CD4-positive, alpha-beta T cell treated with Interleukin-12 subunit alpha and Interleukin-12 subunit beta, for 1 hour (primary cell): ENCODE data around the gene SLC38A11.
A peak's percentile ranks its signal among the peaks of the same experiment; 100 is the strongest.
"Not testable (repeated sequence)": the region's sequence is repeated elsewhere in the genome, so short reads cannot be mapped to it uniquely, and the experiment has no call there.

ENCODE experiments used
- DNase-seq: peaks from one replicate; pipeline ENCODE4 v3.0.0-alpha.2; 2020

SLC38A11 gene

DNA sequence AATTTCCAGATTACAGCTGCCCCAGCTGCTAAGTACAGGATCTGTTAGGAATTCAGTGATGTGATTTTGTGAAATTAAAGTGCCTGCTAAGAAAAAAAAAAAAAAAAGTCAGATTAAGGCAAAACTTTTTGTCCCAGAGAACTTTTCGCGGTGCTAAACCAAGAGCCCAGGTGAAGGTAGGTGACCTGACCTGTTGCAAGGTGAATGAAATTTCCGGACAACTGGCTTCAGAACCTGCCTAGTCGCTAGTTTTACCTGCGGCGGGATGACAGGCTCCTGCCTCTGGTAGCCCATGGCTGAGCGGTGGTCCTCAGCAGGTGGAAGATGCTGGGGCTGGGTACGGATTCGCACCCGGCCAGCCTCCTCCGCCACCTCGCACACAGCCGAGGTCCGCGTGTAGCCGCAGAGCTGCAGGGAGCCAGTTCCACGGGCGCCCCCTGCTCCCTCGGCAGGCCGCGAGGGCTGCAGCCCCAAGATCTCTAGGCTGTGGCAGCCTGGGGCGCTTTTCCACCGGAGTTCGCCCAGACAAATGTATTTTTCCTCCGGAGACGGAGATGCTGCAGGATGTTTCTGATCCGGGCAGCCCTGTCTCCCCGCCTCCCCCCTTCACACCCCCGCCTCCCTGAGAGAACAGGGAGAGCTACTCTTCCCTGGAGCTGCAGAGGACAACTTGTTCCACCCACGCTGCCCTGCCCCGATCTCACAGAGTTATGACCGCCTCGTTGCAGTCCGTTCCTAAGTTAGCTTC, at the start of gene SLC38A11:
TSS of gene SLC38A11 (minus strand) at position 572 of the 748 bp plus-strand sequence. CDS start at position 294, 278 bp downstream.
- DNase-seq: no peak

DNA sequence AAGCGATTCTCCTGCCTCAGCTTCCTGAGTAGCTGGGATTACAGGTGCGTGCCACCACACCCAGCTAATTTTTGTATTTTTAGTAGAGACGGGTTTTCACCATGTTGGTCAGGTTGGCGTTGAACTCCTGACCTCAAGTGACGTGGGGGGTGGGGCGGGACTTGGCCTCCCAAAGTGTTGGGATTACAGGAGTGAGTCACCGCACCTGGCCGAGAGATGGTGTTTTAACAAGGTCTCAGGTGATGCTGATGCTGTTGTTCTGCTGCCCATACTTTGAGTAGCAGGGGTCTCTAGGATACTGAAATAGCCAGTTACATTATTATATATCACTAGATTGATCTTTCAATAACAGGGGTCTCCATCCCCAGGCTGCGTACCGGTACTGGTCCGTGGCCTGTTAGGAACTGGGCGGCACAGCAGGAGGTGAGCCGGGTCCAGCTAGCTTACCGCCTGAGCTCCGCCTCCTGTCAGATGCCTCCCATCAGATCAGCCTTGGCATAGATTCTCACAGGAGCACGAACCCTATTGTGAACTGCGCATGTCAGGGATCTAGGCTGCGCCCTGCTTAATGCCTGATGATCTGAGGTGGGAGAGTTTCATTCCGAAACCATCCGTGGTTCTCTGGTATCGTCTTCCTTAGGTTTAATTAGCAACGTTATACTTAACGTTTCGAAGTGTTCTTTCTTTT, 48.3 kb upstream of the SLC38A11 start:
- no peak for DNase-seq

DNA sequence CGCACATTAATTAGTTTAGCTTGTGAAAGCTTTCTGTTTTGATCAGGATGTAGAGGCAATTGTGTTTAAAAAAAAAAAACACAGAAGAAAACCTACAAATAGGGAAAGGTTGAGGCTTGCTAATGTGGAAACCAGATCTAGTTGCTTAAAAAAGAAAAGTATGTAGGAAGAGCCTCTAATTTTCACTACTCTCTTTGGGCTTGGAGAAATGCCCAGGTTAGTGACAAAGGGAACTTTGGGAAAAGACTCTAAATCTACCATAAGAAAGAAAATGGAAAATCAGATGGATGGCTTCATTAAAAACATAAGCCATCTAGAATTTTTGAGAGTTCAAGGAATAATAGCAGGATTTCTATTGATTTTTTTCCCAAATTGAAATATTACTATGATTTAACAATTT, 47.3 kb upstream of the SLC38A11 start:
- DNase-seq: no peak

GRCh38 chr2:164994664-164995299, 39.5 kb upstream of the SLC38A11 start:
- not testable (repeated sequence) for DNase-seq

GRCh38 chr2:164993287-164994016, 38.1 kb upstream of the SLC38A11 start:
- no peak for DNase-seq

DNA sequence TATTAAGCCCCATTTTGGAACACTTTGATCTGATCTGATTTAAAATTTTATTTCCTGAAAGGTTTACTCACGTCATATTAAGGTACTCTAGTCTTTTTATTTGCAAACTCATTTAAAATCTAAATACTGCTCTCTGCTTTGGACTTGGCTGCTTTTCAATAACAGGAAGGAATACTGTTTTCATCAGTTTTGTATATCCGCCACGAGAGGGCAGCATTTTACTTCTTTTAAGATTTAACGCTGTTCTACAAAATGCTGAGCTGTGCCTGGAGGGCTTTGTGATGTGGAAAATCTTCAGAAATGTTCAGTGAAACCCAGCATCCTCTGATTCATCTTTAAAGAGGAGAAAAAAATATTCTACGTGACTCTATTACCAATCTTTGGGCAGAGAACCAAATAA, 37.5 kb upstream of the SLC38A11 start:
- peak; percentile 44 for DNase-seq

DNA sequence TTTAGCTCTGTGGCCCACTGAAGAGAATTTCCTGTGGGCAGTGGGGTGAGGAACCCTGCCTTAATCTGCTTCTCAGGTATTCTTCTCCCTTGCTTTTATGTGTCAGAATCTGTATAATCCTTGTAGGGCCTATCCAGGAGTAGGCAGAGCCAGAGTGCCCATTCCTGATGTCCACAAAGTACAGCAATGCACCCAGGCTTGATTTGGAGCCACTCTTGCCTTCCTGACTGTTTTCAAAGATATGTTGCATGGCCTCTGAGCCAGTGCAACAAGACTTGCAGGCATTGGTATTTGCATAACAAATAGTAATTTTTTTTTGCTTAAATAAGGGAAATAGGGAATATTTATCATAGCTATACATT, 36.7 kb upstream of the SLC38A11 start:
- DNase-seq: not testable (repeated sequence)

DNA sequence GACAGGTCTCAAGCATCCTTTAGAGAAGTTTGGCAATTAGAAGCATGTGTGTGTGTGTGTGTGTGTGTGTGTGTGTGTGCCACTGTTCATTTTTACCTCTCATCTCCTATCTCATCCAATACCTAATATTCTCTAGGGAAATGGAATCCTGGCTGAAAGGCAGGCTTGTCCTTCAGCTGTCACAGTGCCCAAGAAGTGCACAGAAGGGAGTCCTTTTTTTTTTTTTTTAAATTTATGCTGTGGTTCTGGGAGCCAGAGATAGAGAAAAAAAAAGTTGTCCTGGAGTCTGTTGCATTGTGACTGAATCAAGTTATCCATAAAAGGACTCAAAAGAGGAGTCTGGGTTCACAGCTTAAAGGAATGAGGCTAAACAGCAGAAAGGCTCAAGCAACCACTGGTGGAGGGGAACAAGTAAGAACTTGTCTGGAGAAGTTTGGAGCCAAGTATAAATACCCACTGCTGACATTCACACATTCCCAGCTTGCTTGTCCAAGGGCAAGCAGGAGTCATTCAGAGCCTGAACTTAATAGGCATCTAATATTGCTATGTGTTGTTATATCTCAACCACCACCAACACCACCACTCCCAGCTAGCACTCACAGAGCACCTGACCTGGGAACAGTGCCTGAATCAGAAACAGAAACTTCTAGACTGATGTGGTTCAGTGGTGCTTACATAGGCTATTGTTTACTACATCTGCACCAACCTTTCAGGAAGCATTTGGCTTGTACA, 36.2 kb upstream of the SLC38A11 start:
- not testable (repeated sequence) for DNase-seq

DNA sequence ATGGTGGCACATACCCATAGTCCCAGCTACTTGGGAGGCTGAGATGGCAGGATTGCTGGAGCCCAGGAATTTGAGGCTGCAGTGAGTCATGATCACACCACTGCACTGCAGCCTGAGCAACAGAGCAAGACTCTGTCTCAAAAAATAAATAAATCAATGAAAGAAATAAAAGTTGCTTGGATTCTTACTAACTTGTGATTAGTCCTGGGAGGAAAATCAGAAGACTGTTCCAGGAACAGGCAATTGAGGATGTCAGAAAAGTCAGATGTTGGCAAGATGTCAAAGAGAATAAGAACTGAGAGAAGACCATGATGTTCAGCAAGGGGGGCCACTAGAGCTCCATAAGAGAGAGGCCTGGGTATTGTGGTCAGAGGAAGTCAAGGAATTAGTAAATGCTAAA, 35.6 kb upstream of the SLC38A11 start:
- DNase-seq: not testable (repeated sequence)

DNA sequence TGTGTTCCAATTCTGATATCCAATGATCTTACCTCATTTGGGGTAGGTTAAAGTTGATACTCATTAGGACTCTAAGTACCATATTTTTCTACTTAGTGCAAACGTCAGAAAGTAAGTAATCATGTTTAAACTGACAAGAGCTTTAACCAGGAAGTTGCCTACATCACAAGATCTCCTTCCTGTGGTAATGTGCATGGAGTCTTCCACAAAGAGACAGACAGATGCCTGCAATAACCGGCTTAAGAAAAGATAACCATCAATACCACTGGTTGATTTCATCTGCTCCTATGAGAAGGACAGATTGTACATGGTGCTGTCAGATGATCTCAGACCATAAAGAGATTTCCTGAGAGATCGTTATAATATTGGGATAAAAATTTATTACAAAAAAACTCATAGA, 33.5 kb upstream of the SLC38A11 start:
- DNase-seq: not testable (repeated sequence)

DNA sequence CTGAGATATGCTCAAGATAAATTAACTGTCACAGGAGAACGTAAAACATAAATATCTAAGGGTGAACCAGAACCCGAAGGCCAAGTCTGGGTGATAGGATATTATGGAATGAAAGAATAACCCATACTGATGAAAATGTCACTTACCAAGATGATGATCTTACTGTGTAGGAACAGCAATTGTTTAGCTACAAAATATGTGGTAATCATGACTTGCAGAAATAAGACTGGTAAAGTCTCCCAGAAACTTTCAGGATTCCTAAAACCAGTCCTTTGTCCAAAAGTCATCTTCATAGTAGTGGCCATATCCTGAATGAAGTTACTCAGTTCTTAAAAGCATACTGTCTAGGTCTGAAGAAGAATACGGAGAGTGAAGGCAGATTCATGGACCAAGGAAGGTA, 30.7 kb upstream of the SLC38A11 start:
- DNase-seq: not testable (repeated sequence)

- no peak for DNase-seq
Measured at GRCh38 chr2:164984428-164984827, 29.1 kb upstream of the SLC38A11 start.

GRCh38 chr2:164981217-164981990, 26.1 kb upstream of the SLC38A11 start:
- DNase-seq: no peak

- DNase-seq: not testable (repeated sequence)
Measured at GRCh38 chr2:164980688-164981087, 25.4 kb upstream of the SLC38A11 start.

DNA sequence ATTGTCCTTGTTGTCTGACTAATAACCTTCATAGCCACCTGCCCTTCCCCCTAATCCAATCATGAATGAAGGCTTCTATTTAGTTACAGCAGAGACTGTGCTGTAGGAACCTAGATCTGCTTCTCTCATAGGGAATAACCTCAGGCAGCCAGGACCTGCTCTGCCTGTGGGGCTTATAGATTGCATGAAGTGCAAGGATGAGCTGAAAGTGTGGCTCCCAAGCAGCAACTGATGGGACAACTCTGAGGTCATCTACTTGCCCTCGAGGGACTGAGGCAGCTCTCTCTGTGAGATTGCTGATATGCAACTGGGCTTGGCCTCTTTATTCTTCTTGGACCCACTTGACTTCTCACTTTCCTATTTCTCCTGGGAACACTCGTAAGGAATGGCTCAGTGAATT, 23.8 kb upstream of the SLC38A11 start:
- DNase-seq: no peak

GRCh38 chr2:164976875-164977470, 21.6 kb upstream of the SLC38A11 start:
- not testable (repeated sequence) for DNase-seq

DNA sequence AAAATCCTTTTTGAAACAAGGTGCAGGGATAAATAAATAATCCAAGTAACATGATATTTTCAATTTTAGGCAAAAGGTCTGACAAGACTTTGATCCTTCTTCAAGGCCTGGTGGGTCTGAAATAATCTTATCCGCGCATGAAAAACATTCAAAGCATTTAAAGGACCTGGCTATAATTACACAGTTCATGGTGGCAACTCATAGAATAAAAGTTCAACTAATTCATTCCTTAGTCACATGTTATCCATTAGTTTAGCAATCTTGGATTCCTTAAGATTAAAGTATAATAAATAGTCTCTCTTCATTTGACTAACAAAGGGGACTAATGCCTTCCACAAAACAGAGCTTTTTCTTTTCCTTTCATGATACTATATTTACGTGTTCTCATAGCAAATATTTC, 21.0 kb upstream of the SLC38A11 start:
- no peak for DNase-seq

DNA sequence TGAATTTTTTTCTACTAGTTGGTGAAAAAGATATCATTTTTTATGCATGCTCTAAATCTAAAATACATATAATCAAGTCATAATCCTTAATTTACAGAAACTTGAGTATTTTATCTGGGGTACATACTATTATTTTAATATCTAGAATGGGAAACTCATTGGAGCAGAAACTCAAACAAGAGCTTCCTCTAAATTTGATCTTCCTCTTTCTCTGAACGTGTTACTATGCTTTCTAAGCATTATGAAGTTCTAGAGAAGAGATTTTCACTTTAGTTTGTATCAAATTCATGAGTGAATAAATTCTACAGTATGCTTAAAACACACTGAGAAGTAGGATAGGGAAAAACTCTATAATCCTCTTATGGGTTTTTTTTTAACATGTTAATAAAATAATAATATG, 20.6 kb upstream of the SLC38A11 start:
- DNase-seq: no peak

DNA sequence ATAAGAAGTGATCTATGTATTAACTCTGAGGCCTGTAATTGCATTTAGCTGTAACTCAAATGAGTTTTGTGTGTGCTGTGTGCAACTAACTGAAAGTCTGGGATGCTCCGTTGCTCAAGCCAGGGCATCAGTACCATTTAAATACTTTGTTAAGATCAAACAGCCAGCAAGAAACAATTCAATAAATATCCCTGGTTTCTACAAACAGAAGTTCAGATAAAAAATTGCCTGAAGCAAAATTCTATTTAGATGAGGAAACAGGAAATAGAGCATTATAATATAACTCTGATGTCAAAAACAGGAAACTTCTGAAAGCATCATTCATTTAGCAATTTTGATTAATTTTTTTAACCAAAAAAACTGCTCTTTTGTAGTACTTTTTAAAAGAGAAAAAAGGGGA, 18.9 kb upstream of the SLC38A11 start:
- no peak for DNase-seq

DNA sequence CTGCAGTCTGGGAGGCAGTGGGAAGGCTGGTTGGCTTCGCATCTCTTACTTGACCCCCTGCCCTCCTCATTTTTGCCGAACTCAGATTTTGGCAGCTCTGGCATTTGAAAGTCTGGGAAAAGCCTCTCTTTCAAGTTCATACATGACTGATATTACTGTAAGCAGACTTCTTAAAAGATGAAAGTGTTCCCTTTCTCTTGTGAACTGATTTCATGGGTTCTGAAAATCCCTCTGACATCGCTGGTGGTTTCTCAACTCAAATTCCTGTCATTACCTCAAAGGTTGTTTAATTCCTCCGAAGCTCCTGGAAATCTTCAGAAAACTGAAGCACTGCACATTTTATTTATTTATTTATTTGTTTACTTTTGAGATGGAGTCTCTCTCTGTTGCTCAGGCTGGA, 16.9 kb upstream of the SLC38A11 start:
- DNase-seq: no peak
